Activated gamma-delta T cell treated with anti-CD3 and anti-CD28 coated beads, Interleukin-2, amount 50 U/mL, for 16 hours (primary cell): ENCODE data around the gene POLR3GL.
"Not testable (repeated sequence)": the region's sequence is repeated elsewhere in the genome, so short reads cannot be mapped to it uniquely, and the experiment has no call there.

Experiments
- DNase-seq: peaks from one replicate; pipeline ENCODE4 v3.0.0-alpha.2; 2020; ENCODE audit warnings: low read depth

The POLR3GL gene, protein sequence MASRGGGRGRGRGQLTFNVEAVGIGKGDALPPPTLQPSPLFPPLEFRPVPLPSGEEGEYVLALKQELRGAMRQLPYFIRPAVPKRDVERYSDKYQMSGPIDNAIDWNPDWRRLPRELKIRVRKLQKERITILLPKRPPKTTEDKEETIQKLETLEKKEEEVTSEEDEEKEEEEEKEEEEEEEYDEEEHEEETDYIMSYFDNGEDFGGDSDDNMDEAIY

DNA sequence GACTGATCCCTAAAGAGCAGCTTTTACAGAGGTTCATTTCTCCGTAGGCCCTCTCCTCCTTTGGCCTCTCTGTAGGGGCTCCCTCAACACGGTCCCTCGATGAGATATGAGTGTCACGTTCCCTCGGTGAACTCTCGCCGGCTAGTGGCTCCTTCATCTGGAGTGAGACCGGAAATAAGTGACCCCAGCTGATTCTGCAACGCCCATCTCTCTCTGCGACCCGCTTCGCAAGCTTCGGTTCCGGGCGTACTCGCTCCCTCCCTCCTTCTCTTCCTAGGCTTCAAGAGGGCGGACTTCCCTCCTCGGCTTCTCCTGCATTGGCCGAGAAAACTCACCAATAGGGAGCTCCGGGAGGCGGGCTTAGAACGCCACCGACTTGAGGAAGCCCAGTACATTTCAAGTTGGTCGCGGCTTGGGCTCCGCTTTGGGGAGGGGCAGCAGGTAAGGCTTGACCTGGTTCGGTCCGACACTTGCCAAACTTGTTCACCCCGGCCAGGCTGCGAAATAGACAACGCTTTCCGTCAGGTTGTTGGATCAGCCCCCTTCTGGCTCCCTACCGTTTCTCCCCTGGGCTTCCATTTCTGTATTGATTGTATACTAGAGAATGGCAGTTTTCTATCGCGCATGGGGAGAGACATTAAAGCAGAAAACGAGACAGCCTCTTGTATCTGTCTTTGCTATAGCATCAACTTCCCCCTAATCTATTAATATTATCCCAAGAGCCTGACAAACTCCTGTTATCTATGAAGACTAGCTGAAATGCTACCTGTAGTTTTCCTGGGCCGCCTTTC is at the start of gene POLR3GL, which contains the start of gene ANKRD34A:
Gene POLR3GL, plus strand, starts transcription at position 363 of the 791 bp plus-strand sequence. CDS start 10,176 bp downstream, outside the sequence.
Gene ANKRD34A, minus strand, starts transcription at position 248 of the 791 bp plus-strand sequence. CDS start 2,816 bp downstream, outside the sequence.
- DNase-seq, result peak; percentile 85

DNA sequence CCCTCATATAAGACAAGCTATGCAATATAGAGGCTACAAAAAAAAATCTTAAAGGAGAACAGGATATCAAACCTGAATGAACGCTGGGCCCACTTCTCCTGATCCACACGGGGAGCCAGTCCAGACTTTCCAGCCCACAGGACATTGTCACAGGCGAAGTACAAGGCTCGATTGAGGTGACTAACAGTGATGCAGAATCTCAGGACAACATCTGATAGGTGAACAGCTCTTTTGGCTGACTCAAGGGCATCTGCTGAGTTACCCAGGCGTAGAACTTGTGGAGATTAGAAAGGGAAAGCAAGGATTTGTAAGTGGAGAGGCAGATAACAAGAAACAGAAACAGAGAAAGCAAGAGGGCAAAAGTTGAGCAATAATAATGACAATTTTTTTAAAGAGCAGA is 47.7 kb upstream of the POLR3GL start:
- no peak for DNase-seq

DNA sequence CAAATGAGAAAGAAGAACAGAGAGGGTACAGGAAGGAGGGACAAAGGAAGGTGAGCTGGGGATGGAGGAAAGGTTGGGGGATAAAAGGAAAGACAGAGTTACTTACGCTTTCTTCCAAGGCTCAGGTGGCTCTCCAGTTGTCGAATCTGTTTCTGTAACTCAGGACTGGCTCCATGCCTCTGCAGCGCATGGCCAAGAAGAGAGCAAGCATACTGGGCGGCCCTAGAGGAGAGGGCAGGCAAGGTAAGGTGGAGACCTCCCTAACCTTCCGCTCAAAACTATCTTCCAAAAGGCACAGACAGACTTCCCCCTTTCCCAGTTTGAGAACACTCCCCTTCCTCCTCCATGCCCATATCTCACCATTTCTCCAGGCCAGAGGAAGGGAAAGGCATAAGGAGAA is 46.9 kb upstream of the POLR3GL start:
- DNase-seq, result no peak

DNA sequence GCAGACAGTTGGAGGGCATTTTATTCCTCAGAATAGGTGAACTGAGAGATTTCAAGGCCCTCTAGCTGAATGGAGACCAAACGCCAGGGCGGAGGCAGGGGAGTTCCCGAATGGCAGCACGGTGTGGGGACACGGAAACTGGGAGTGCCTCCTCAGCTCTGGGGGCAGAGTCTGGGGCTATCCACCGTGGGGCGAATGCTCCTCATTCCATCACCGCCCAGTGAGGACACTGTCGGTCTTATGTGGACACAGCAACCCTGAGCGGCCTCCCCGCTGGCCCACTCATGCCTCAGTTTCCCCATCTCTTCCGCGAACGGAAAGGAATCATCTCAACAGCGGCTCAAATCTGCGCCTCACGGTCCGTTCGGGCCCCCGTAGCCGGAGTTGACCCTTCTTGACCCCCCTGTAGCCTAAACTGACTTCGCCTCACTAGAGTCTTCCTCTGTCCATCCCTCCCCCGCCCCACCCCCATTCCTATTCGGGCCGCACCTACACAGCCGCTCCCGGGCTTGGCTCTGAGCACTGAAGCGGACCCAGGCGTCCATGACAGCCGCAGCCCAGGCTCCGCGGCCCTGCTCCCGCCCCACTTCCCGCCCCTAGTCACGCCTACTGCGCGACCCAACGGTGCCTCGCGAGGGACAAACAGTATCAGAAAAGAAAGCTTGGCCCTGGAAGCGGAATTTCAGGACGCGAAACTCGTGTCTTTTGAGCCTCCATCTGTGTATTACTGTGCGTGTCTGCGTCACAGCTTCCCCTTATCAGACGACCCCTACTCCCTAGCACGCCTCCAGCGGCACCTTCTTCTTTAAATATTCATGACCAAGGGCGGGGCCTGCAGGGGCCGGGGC is 46.1 kb upstream of the POLR3GL start, which contains the start of gene PEX11B:
Gene PEX11B, minus strand, starts transcription at position 574 of the 848 bp plus-strand sequence. Its CDS starts 29 bp downstream, at position 545.
- DNase-seq, result peak; percentile 90

DNA sequence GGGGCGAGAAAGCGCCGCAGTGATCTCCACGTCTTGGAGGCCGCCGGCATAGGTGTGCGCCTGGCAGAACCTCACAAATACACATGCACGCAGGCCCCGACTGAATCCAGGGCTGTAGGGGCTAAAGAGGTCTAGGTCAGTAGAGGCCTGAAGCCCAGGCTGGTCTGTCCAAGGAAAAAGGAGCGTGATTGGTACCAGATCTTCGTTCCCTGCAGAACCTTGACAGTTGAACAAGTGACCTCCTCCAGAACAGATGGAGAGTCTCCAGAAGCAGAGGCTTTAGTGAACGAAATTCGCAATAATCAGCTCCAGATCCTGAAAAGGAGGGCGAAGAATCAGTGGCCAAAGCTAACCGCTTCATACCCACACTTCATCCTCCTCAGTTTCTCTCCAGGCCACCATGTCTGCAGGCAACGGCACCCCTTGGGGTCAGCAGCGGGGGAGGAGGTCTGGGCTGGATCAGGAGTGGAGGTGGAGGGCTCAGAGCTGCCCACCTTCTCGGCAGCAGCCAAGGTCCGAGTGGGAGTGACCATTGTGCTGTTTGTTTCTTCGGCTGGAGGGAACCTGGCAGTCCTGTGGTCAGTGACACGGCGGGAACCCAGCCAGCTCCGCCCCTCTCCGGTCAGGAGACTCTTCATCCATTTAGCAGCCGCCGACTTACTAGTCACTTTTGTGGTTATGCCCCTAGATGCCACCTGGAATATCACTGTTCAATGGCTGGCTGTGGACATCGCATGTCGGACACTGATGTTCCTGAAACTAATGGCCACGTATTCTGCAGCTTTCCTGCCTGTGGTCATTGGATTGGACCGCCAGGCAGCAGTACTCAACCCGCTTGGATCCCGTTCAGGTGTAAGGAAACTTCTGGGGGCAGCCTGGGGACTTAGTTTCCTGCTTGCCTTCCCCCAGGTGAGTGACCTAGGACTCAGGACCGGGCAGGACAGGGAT is 45.2 kb upstream of the POLR3GL start:
- DNase-seq, result no peak

DNA sequence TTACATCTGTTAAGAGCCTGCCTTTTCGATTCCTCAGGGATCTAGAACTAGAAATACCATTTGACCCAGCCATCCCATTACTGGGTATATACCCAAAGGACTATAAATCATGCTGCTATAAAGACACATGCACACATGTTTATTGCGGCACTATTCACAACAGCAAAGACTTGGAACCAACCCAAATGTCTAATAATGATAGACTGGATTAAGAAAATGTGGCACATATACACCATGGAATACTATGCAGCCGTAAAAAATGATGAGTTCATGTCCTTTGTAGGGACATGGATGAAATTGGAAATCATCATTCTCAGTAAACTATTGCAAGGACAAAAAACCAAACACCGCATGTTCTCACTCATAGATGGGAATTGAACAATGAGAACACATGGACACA is 44.2 kb upstream of the POLR3GL start:
- DNase-seq, result not testable (repeated sequence)

DNA sequence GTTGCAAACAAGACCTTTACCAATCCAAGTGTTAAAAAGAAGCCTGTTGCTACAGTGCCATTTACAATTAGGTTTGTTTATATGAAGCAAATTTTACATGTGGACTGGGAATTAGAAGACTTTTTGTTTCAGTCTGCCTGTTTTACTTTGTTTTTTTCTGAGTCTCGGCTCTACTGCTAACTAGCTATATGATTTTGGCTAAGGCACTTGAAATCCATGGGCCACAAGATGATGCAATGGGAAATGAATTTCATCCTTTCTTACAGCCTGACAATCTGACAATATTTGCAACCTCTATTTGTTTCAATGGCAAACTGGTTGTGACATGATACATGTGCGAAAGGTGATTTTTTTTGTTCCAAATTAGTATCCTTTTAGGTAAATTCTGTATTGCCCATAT is 42.2 kb upstream of the POLR3GL start:
- DNase-seq, result no peak

DNA sequence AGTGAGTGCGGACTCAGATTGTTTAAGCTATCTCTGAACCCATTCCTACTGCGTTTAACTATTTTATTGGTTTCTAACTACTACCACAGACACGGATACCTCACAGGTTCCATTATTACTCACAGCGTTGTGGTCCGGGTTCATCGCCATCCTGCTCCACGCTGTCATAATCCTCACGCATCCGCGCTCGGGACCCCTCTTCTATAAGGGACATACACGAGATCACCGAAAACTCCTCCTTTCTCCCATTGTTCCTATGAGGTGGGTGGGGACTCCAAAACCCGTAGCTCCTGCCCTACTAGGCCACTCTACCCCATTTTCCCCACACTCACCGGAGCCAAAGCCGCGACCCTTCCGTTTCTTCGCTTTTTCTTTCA is 37.8 kb upstream of the POLR3GL start:
- DNase-seq, result no peak

DNA sequence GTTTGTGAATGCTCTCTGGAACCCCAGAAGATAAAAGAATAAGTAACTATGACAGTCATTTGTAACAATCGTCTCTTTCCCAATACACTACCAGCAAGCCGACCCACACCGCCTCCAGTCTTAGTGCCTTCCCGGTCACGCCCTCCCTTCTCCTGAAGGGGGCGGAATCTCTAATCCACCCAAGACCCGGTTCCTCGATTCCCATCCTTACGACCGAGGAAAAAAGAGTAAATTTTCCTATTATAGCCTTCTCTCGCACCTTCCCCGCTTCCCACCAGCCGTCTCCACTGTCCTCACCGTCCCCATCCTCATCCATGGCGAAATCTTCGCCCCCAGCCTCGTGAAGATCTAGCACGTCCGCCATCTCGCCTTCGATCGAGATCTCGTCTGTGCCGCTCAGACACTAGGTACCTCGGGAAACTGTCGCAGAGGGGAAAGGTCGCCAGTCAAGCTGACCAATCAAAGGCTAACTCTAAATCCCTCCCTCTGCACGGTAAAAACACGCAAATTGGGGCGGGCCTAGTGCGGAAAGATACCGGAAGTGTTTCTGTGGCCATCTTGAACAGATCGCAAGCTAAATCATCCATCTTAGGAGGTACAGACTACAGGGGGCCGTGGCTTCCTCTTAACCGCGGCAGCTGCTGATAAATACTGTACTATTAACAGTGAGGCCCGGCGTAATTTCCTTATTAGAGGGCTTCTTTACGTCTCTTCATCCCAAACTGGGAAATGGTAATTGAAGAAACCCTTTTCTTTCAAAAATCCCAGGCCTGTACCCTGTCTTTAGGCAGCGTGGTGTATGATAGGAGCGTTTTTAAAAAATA is 37.2 kb upstream of the POLR3GL start, which contains the start of gene RBM8A:
Gene RBM8A, minus strand, starts transcription at position 422 of the 824 bp plus-strand sequence. Its CDS starts 58 bp downstream, at position 364.
- DNase-seq, result peak; percentile 89

DNA sequence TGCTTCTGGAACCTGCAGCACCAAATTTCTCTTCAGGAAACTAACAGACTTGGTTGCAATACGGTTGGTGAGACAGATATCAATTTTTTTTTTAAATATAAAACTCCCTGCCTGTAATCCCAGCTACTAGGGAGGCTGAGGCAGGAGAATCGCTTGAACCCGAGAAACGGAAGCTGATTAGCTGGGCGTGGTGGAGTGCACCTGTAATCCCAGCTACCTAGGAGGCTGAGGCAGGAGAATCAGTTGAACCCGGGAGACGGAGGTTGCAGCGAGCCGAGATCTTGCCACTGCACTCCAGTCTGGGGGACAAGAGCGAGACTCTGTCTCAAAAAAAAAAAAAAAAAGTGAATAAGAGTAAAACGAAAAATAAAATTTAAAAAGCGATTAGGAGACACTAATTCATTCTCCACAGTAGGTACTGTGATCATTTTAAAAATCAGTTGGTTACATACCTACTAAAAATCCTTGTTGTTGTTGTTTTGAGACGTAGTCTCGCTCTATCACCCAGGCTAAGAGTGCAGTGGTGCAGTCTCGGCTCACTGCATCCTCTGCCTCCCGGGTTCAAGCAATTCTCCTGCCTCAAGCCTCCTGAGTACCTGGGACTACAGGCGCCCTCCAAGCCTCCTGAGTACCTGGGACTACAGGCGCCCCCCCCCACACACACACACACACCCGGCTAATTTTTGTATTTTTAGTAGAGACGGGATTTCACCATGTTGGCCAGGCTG is 36.4 kb upstream of the POLR3GL start:
- no peak for DNase-seq

DNA sequence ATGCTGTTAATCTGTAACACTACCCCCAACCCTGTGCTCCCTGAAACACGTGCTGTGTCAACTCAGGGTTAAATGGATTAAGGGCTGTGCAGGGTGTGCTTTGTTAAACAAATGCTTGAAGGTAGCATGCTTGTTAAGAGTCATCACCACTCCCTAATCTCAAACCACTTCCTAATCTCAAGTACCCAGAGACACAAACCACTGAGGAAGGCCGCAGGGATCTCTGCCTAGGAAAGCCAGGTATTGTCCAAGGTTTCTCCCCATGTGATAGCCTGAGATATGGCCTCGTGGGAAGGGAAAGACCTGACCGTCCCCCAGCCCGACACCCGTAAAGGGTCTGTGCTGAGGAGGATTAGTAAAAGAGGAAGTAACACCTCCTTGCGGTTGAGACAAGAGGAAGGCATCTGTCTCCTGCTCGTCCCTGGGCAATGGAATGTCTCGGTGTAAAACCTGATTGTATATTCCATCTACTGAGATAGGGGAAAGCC is 31.9 kb upstream of the POLR3GL start:
- DNase-seq, result not testable (repeated sequence)

DNA sequence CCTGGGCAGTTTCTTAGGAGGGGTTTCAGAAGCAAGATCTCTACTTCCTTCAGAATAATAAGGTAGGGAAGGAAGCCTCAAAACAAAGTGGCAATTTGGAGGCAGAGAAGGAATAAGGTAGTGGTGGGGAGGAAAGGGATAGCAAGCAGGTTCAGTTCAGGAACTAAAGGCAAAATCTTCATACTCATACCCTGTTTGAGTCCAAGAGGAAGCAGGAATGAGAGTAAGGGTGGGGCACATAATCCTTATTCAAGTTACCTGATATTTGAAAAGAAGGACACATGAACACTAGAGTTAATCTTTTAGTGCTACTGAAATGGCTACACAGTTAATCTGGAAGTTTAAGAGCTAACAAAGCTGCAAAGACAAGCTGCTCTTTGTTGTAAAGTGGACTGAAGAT is 28.8 kb upstream of the POLR3GL start:
- no peak for DNase-seq

DNA sequence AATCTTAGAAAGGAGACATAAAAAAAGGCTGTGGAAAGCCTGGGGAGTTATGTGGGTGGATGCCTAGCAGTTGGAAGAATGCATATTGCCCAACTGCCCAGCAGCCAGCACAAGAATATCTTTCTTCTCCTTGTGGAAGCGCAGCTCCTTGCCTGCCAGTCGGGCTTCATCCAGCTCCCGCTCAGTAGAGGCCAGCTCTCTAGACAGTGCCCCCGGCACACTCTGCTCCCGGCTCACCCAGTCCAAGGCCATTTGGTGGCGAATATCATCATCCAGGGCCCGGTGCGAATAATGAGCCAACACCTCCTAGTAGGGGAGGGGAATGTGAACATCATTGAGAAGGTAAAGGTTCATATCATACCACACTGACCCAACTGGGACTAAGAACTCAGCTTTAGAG is 28.2 kb upstream of the POLR3GL start:
- DNase-seq, result no peak

DNA sequence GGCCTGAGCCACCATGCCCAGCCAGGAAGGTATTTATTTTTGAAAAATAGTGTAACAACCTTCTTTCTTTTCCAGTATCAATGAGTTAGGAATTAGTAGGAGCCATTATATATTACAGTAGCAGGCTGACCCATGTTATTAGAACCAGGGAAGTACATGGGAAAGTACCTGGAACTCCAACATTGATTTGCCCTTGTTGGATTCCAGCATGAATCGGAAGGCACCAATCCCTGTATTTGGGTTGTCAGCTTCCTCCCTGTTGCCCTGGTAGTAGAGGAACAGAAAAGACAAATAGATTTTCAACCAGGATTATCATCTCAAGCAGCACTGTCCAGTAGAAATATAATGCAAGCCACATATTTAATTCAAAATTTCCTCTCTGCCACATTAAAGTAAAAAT is 27.1 kb upstream of the POLR3GL start:
- DNase-seq, result no peak

DNA sequence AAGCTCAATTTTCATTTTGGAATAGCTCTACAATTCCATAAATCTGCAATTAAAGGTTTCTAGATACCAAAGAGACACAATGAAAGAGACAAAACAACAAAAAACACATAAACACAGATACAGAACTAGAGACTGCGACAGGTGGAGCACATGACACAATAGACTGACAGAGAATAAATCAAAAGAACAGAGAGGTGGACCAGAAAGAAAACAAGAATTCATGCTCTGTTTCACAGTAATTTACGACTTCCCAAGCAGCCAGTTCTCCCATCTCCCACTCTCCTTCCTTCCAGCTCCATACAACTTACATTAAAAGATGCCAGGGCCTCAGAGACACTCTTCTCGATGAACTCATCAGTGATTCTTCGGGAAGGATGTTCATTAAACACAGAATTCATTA is 22.1 kb upstream of the POLR3GL start:
- no peak for DNase-seq

DNA sequence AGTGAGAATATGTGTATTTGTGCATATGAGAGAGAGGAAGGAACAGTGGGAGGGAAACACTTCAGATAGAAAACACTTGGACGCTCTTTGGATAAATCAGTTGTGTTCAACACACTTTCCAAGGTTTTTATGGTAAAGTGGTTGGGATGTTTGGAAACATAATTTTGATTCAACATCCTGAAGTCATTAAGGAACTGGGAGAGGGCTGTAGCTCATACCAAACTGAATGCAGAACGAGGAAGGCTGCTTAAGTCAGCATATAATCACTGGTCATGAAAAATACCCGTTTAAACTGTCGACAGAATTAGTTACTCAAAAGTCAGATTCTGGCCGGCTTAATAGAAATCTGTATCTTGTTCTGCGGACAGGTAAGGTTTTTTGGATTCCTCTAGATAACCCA is 21.6 kb upstream of the POLR3GL start:
- no peak for DNase-seq

DNA sequence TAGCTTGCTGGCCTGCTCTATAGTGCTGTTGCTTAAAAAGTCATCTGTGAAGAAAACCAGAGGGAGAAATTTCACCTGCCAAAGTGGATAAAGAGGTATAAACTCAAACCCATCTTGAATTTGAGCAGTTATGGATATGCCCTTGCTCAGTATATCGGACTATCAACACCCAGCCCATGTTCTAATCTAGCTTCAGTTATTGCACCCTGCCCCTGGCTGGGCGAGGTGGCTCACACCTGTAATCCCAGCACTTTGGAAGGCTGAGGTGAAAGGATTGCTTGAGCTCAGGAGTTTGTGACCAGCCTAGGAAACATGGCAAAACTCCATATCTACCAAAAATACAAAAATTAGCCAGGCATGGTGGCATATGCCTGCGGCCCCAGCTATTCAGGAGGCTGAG is 20.0 kb upstream of the POLR3GL start:
- no peak for DNase-seq

DNA sequence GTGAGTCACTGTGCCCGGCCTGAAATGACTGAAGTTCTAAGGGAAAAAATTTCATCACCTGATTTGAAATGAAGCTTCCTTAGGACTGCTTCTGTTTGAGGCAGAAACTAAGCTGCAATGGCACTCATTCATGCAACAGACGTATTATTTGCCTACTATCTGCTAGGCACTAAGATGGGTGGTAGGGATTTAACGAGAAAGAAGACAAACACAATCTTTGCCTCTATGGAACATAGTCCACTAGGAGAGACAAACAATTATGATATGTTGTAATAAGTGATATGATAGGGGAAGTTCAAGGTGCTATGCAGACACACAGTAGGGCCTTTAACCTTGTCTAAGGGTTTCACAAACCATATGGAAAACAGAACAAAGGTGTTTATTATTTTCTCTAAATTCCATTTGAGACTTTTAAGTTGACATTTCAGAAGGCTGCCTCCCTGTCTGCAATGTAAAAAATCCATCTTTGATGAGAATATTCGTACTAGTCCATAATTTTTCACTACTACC is 18.0 kb upstream of the POLR3GL start:
- DNase-seq, result no peak

DNA sequence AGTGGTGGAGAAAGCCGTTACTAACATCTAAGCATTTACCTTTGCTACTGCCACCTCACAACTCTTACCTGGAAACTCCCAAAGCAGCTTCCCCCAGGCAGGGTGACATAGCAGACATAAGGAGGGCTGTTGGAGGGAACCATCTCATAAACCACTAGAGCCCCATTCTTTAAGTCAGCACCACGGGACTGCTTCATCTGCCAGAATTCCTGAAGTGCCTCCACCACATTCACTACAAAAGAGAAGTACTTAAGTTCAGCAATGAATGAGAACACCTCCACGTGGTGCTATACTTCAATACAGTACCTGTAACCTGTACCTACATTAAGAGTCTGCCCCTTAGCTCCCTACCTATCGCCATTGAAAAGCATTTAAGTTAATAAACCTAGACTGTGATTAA is 16.9 kb upstream of the POLR3GL start:
- DNase-seq, result no peak
